ENCODE measurements around the gene ITGB1. TPM values are rescaled to one million over a fixed set of nuclear protein-coding genes. Genes with fewer than 3 reads are reported as not detected.
A peak's percentile ranks its signal among the peaks of the same experiment; 100 is the strongest.

Gene ITGB1
- total and polyA plus RNA-seq, 9 of the 15 experiments (the other 6 are each of a cell fraction or from before 2014, with no cell fraction given) = 40.2 to 194 (median 155) TPM

- TF ChIP-seq ZNF551 (CRISPR knock-in tag; IDR thresholded peaks at IDR 0.05) = no peak
- TF ChIP-seq ZZZ3 (IDR thresholded peaks at IDR 0.05) = no peak
- TF ChIP-seq ELF2 (CRISPR knock-in tag; IDR thresholded peaks at IDR 0.05) = no peak
- 0 out of 2 replicates have a peak, but pooled peaks have one; percentile 23 for TF ChIP-seq CREB3 (tag; conservative IDR thresholded peaks at IDR 0.05; ENCODE audit: low read depth)
- TF ChIP-seq ZNF318 (IDR thresholded peaks at IDR 0.05; ENCODE audit: borderline replicate concordance in 1 of 2, low read depth in 1 of 2) = no peak
- TF ChIP-seq SP1 (CRISPR knock-in tag; IDR thresholded peaks at IDR 0.05) = peak; percentile 53; the same call in 1 of the 2 replicates
- peak in 1 of 2 experiments; percentile 31 for TF ChIP-seq AFF1 (IDR thresholded peaks at IDR 0.05; ENCODE audit: low read depth in 1 of 2, partially characterized antibody in 2 of 2)
- no peak for TF ChIP-seq ZNF143 (CRISPR knock-in tag; IDR thresholded peaks at IDR 0.05)
- 0 out of 2 replicates have a peak, but pooled peaks have one; percentile 32 for TF ChIP-seq ZNF592 (IDR thresholded peaks at IDR 0.05)
Measured at GRCh38 chr10:32960022-32960421, 2.0 kb upstream of the ITGB1 start (continued).
